Upper lobe of left lung (tissue), 4 donors: ENCODE results near the gene AHI1.

ENCODE experiments used
- CTCF ChIP-seq, 6 experiments: fragments of 450-650 bp in 4 of 6; fragments of 200-600 bp in 2 of 6; sonication (generic) in 2 of 6; IDR thresholded peaks; one replicate each; pipeline ENCODE4 v1.5.1; 2016 to 2019; ENCODE audit warnings: antibody characterized with exemption in 6 of 6
- EP300 ChIP-seq, 4 donors: sonication (generic); formaldehyde crosslinking; IDR thresholded peaks; one replicate each; pipeline ENCODE4 v1.5.1; 2017; ENCODE audit warnings: antibody characterized with exemption in 4 of 4, control low read depth in 2 of 4
- POLR2A ChIP-seq, 4 donors: fragments of 450-650 bp; IDR thresholded peaks; one replicate each; pipeline ENCODE4 v1.5.1; 2016 to 2017; ENCODE audit warnings: antibody characterized with exemption in 4 of 4, mild to moderate bottlenecking in 2 of 4
- POLR2AphosphoS5 ChIP-seq, 2 donors: sonication (generic); formaldehyde crosslinking; IDR thresholded peaks; one replicate each; pipeline ENCODE4 v1.5.1; 2017; ENCODE audit warnings: antibody characterized with exemption in 2 of 2

GRCh38 chr6:135505648-135506047 lies 8.1 kb upstream of the AHI1 start:
- no peak for TF ChIP-seq CTCF (IDR thresholded peaks at IDR 0.05)
- TF ChIP-seq POLR2A (IDR thresholded peaks at IDR 0.05): no peak
- no peak for TF ChIP-seq EP300 (IDR thresholded peaks at IDR 0.05)
- TF ChIP-seq POLR2AphosphoS5 (IDR thresholded peaks at IDR 0.05): no peak
